HG02884 (cell line): ENCODE results near the gene SIGLEC8.
"Not testable (repeated sequence)": the region's sequence is repeated elsewhere in the genome, so short reads cannot be mapped to it uniquely, and the experiment has no call there.

Experiments
- ATAC-seq: cut with Tn5 transposase; IDR thresholded peaks from one replicate; pipeline ENCODE4 v1.9.1; 2021; ENCODE audit warnings: mild to moderate bottlenecking, moderate library complexity; ENCODE audit not compliant: unreplicated experiment

The SIGLEC8 gene

DNA sequence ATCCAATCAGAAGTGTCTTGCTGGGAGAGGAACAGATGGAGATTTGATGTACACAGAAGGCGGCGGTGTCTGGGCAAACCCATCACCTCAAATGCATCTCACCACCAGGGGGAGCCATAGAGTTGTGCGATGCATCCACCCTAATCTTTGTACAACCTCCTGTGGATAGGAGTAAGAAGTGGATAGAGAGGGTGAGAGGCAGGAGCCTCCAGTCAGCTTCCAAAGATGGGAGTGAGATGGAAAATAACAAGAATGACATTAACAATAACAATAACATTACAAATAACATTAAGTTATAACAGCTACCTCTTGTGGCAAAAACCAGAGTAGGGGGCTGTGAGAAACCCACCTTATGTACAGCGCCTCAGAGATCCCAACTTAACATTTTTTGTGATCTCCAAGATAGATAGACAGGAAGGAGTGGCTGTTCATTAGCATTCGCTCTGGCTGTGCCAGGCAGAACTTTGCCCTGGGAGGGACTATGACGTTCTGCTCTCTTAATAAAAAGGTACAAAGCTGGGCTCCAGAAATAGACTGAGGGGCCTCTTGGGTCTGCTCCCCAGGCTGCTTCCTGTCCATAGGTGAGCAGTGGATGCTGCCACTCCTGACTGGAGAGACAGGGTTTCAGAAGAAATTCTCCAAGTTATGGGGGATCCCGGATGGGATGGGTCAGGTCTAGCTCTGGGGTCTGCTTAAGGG, 14.9 kb upstream of the SIGLEC8 start:
- ATAC-seq = no peak

- no peak for ATAC-seq
These were observed 14.4 kb upstream of the SIGLEC8 start for GRCh38 chr19:51472607-51473006.

GRCh38 chr19:51471527-51471926, 13.3 kb upstream of the SIGLEC8 start:
- no peak for ATAC-seq

DNA sequence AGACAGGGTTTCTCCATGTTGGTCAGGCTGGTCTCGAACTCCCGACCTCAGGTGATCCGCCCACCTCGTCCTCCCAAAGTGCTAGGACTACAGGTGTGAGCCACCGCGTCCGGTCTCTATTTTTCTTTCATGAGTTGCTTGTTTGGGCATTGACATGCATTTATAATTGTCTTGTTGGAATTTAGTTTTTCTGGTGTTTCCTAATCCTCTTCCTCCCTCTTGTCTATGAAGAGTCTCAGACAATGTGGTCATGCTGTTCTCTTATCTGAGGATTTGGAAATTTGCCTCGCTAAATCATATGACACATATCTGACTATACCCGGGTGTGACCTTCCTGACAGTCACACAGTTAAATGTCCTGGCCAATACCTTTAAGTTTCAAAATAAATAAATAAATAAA, 12.7 kb upstream of the SIGLEC8 start:
- no peak for ATAC-seq

DNA sequence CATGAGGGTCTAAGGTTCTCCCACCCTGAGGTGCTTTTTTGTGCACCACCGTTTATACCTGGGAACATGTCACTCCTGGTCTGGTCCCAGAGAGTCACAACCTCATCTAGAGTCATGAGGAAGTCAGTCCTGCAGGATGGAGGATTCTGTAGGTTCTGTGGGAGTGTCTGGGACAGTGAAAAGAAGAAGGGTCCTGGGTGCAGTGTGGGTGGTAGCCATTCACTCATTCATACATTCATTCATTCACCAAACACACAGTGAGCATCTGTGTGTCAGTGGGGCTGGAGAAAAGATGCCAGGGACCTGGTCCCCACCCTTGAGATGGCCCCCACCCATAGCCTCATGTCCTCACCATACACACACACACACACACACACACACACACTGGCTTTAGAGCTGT, 11.4 kb upstream of the SIGLEC8 start:
- no peak for ATAC-seq

- no peak for ATAC-seq
These were observed 10.9 kb upstream of the SIGLEC8 start for GRCh38 chr19:51469162-51469561.

GRCh38 chr19:51468545-51468920, 10.3 kb upstream of the SIGLEC8 start:
- ATAC-seq = no peak

GRCh38 chr19:51467864-51468544, 9.8 kb upstream of the SIGLEC8 start:
- no peak for ATAC-seq

GRCh38 chr19:51466723-51467122, 8.5 kb upstream of the SIGLEC8 start:
- no peak for ATAC-seq

DNA sequence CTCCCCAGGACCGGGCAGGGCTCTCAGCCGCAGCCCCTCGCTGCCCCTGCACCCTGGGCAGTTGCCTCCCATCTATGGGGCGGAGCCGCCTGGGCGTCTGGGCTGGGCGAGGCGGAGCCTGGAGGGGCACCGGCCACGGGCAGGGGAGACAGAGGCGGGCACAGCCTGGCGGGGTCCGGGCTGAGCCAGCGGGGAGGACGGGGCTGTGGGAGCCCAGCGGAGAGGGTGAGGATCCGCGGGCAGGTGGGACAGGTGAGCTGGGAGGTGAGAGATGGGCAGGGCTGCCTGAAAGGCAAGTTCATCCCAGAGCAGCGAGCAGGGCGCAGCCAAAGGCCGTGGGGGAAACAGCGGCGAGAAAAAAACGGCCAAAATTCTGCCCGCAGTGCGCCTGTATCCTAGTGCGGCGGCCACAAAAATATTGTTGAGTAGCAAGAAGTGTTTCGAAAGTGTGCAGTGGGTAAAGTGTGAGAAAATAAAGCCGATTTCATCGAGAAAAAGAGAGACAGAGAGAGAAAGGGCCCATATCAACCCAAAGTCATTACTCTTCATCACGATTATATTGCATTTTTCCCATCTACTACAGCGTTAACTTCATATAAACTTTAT, 5.8 kb upstream of the SIGLEC8 start:
- ATAC-seq = not testable (repeated sequence)

DNA sequence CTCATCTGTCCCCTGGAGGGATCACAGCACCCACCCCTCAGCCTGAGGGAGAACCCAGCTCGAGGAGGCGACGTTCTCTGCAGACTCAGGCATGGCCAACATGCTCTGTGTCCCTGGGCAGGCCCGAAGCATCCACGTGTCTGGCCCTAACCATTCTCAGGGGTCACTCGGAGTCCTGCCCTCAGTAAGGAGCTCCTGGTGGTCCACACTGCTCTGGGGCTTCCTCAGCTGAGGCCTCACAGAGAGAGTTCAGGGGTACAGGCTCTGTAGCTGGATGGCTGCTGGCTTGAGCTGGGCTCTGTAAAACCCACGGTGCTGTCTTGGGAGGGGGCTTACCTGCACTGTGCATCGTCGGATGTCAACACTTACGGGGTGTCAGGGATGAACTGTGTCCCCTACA, 4.4 kb upstream of the SIGLEC8 start:
- ATAC-seq = no peak

DNA sequence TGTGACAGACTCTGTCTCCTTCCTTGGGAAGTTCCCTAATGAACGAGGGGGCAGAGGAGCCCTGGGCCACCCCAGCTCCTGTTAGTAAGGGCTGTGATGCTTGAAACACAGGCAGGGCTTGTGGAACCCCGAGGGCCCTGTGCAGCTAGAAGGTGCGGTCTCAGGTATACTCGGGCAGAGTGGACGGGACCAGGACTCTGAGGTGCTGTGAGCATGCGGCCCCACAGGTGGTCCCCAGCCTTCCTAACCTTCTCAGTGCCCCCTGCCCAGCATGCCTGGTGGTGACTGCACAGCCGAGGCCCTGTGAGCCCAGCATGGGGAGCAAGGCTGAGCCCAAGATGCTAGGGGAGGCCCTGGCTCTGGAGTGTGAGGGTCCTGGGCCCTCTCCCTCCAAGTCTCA, 4.0 kb upstream of the SIGLEC8 start:
- ATAC-seq = no peak

DNA sequence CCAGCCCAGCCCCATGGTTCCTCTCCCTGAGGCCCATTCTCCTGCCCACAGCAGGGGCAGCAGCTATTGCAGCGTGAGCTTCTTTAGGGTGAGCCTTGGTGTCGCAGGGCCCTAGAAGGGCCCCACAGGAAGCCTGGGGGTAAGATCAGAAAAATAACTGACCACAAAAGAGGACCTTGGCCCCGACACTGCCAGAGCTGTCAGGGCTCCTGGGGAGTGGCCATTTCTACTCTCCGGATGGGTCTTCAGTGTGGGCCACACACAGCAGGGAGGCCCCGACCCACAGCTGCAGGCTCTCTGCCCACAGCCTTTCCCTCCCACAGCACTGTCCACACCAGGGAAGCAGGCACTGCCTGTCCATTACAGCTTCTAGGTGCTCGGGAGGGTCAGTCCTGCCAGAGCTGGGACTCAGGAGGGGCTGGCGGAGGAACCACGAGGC, 3.5 kb upstream of the SIGLEC8 start:
- ATAC-seq = no peak

DNA sequence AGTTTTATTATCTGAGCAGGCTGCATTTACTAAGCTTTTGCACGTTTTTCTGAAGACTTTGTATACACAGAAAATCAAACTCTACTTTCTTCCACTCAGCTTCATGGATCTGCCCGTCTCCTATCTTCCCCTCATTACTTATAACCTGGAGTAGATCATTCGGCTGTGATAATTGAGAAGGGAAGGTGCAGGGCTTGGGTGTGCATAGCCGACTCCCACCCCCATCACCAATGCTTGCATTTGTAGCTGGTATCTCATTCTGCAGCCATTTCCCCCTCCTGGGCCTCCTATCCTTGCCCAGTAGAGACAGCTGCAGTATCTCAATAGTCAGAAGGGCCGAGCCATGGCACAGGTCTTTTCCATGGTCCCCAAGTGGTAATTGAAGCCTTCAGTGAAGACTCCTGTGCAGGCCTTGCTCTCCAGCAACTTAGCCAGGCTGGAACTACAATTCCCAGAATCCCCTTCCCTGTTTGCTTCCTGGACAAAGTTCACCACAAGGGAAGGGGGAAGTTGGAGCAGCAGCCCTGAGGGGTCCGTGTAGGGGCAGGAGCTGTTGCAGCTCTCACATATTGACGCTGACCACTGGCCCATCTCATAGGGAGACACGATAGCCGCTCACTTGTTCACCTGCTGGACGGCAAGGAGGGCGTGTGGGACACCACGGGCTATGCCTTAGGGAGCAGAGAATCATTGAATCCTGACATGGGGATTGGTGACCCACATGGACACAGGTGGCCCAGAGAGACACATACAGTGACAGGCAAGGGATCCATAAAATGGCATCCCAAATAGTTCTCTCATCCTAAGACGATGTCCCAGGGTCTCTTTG, 2.1 kb upstream of the SIGLEC8 start:
- ATAC-seq = no peak

DNA sequence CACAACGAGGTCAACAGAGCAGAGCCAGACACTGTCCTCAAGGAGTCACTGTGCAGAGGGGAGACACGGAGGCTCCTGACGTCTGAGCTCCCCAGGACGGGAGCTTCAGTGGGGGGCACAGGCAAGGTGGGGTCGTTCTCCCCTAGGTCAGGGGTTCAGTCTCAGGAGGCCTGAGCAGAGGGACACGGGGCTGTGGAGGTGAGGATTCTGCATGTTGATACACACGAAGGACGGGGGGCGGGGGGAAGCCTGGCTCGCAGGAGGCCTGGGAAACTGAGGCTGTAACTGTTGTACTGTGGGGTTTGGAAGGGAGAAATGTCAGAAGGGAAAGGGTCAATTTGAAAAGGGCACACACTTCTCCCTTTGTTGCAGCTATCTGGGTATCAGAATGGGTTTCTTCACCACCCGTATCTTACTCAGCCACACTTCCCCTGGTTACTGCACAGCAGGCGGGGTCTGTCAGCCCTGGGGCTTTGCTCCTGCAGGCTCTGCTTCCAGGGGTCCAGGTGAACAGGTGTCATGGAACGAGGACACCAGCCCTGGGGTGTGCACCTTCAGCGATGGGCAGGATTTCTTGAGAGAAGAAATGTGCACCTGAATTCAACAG, 748 bp upstream of the SIGLEC8 start:
- no peak for ATAC-seq

GRCh38 chr19:51457351-51458013, 772 bp downstream of the SIGLEC8 start:
- ATAC-seq = no peak

- no peak for ATAC-seq
These were observed 1.5 kb downstream of the SIGLEC8 start for GRCh38 chr19:51456541-51457290.

DNA sequence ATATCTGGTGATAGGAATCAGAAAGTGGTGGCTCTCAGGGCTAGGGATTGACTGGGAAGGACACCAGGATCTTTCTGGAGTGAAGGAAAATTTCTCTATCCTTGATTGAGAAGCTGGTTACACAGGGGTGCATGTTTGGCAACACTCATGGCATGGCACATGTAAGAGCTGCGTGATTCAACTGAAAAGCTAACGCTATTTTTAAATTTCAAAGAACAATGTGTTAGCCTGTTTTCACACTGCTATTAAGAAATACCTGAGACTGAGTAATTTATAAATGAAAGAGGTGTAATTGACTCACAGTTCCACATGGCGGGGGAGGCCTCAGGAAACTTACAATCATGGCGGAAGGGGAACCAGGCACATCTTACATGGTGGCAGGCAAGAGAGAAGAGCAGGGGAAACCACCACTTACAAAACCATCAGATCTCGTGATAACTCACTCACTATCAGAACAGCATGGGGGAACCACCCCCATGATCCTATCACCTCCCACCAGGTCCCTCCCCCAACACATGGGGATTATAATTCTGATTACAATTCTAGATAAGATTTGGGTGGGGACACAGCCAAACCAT, 7.4 kb downstream of the SIGLEC8 start:
- no peak for ATAC-seq

DNA sequence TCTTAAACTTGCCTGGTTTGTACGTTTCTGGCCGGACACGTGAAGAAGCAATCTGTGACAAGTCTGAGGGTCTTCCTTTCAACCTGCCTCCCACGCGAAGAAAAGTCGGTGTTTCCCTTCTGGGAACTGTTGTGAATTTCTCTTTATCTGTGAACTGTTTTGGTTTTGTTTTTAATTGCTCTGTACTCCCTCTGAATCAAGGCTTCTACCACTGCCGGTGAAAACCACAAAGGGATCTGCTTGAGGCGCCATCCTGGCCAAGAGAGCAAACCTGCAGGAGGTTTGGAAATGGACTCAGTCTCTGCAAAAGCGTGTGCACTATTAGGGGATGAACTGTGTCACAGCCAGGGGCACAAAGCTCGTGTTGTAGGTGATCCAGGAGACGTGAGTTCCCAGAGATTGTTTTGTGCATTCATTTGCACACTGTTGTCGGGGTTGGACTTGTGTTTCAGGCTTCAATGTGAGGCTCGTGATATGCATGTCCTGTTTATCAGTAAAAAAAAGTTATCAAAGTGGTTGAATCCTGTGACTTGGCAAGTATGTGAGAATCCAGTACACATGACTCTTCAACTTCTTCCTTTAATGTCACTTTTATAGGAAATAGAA, 9.7 kb downstream of the SIGLEC8 start:
- no peak for ATAC-seq
